ENCODE data around the gene EMP1.

The EMP1 gene

GRCh38 chr12:13162904-13163303 lies 33.6 kb upstream of the EMP1 start:
- ATAC-seq: no peak
- TF ChIP-seq CSRNP3 (CRISPR knock-in tag; IDR thresholded peaks at IDR 0.05) (no peak), ZNF70 (CRISPR knock-in tag; IDR thresholded peaks at IDR 0.05) (no peak), CREB5 (CRISPR knock-in tag; IDR thresholded peaks at IDR 0.05; ENCODE audit: low read depth) (no peak), SNAI2 (CRISPR knock-in tag; IDR thresholded peaks at IDR 0.05) (no peak), OSR1 (CRISPR knock-in tag; IDR thresholded peaks at IDR 0.05) (no peak), BACH2 (CRISPR knock-in tag; IDR thresholded peaks at IDR 0.05; ENCODE audit: borderline replicate concordance) (no peak), GLIS3 (CRISPR knock-in tag; IDR thresholded peaks at IDR 0.05) (no peak), TSHZ2 (CRISPR knock-in tag; IDR thresholded peaks at IDR 0.05) (no peak), ZNF565 (CRISPR knock-in tag; conservative IDR thresholded peaks at IDR 0.05; ENCODE audit: low read depth) (no peak), TOX (CRISPR knock-in tag; IDR thresholded peaks at IDR 0.05; ENCODE audit: borderline replicate concordance) (no peak), ZNF8 (CRISPR knock-in tag; IDR thresholded peaks at IDR 0.05) (no peak), POU6F1 (CRISPR knock-in tag; IDR thresholded peaks at IDR 0.05; ENCODE audit: borderline replicate concordance, low read depth) (no peak), CSDC2 (CRISPR knock-in tag; IDR thresholded peaks at IDR 0.05) (no peak), TCF4 (CRISPR knock-in tag; IDR thresholded peaks at IDR 0.05; ENCODE audit: borderline replicate concordance) (no peak), ESRRG (CRISPR knock-in tag; IDR thresholded peaks at IDR 0.05) (no peak), PPARA (CRISPR knock-in tag; IDR thresholded peaks at IDR 0.05; ENCODE audit: borderline replicate concordance) (no peak), ZFP30 (CRISPR knock-in tag; IDR thresholded peaks at IDR 0.05) (no peak), PATZ1 (CRISPR knock-in tag; IDR thresholded peaks at IDR 0.05; ENCODE audit: borderline replicate concordance) (no peak), ISL1 (CRISPR knock-in tag; IDR thresholded peaks at IDR 0.05) (no peak)

- peak; percentile 17; the same call in 2 of the 3 replicates for ATAC-seq
- no peak for TF ChIP-seq ZC3H10 (CRISPR knock-in tag; IDR thresholded peaks at IDR 0.05)
- TF ChIP-seq ZFP30 (CRISPR knock-in tag; IDR thresholded peaks at IDR 0.05): no peak
- no peak for TF ChIP-seq ISL1 (CRISPR knock-in tag; IDR thresholded peaks at IDR 0.05)
- no peak for TF ChIP-seq ZNF565 (CRISPR knock-in tag; conservative IDR thresholded peaks at IDR 0.05; ENCODE audit: low read depth)
- no peak for TF ChIP-seq ESRRG (CRISPR knock-in tag; IDR thresholded peaks at IDR 0.05)
- TF ChIP-seq TOX (CRISPR knock-in tag; IDR thresholded peaks at IDR 0.05; ENCODE audit: borderline replicate concordance): no peak
- TF ChIP-seq POU6F1 (CRISPR knock-in tag; IDR thresholded peaks at IDR 0.05; ENCODE audit: borderline replicate concordance, low read depth): no peak
- TF ChIP-seq TSHZ2 (CRISPR knock-in tag; IDR thresholded peaks at IDR 0.05): no peak
- no peak for TF ChIP-seq PPARA (CRISPR knock-in tag; IDR thresholded peaks at IDR 0.05; ENCODE audit: borderline replicate concordance)
- TF ChIP-seq CSRNP3 (CRISPR knock-in tag; IDR thresholded peaks at IDR 0.05): no peak
- no peak for TF ChIP-seq CSDC2 (CRISPR knock-in tag; IDR thresholded peaks at IDR 0.05)
- no peak for TF ChIP-seq TCF4 (CRISPR knock-in tag; IDR thresholded peaks at IDR 0.05; ENCODE audit: borderline replicate concordance)
- no peak for TF ChIP-seq RARB (CRISPR knock-in tag; IDR thresholded peaks at IDR 0.05)
- TF ChIP-seq BACH2 (CRISPR knock-in tag; IDR thresholded peaks at IDR 0.05; ENCODE audit: borderline replicate concordance): no peak
These were observed 32.5 kb upstream of the EMP1 start for GRCh38 chr12:13163868-13164635.

Data from SK-N-SH treated with all-trans-retinoic acid at 6 μM for 48 hours (cell line).